SK-N-MC (cell line): ENCODE data around the gene WDR11.

Experiments used
- DNase-seq: peaks from one replicate; pipeline ENCODE4 v3.0.0-alpha.2; 2011; ENCODE audit warnings: low read depth, low spot score
- H3K27ac ChIP-seq: fragments of 200-600 bp; sonication (generic); 2 replicates; pipeline ENCODE4 v1.5.1; 2016; ENCODE audit warnings: mixed run types
- H3K36me3 ChIP-seq: fragments of 200-600 bp; sonication (generic); 2 replicates; pipeline ENCODE4 v1.6.1; 2017; ENCODE audit warnings: antibody characterized with exemption, low read length, mixed read lengths; ENCODE audit not compliant: insufficient read depth
- H3K4me3 ChIP-seq: fragments of 200-600 bp; sonication (generic); 2 replicates; pipeline ENCODE4 v1.5.1; 2016
- H3K9ac ChIP-seq: fragments of 200-600 bp; sonication (generic); 2 replicates; pipeline ENCODE4 v1.8.0; 2017; ENCODE audit warnings: mixed run types, mixed read lengths; ENCODE audit not compliant: insufficient read length
- H3K9me3 ChIP-seq: fragments of 200-600 bp; sonication (generic); 2 replicates; pipeline ENCODE4 v1.6.1; 2017; ENCODE audit warnings: low read depth, mild to moderate bottlenecking, antibody characterized with exemption, low read length, moderate library complexity, mixed read lengths
- EZH2 ChIP-seq: fragments of 200-600 bp; sonication (generic); IDR thresholded peaks from one replicate; pipeline ENCODE4 v1.6.1; 2017; ENCODE audit warnings: antibody characterized with exemption
- FOXP2 ChIP-seq: optimal IDR thresholded peaks from 2 replicates; pipeline ENCODE3; 2011; ENCODE audit warnings: mild to moderate bottlenecking, moderate library complexity; ENCODE audit not compliant: insufficient read depth; ENCODE audit errors: extremely low read length, control extremely low read depth
- POLR2AphosphoS5 ChIP-seq: IDR thresholded peaks from 2 replicates; pipeline ENCODE4 v1.6.1; 2012; ENCODE audit warnings: mild to moderate bottlenecking, low read depth, low read length, borderline replicate concordance

The WDR11 gene, protein sequence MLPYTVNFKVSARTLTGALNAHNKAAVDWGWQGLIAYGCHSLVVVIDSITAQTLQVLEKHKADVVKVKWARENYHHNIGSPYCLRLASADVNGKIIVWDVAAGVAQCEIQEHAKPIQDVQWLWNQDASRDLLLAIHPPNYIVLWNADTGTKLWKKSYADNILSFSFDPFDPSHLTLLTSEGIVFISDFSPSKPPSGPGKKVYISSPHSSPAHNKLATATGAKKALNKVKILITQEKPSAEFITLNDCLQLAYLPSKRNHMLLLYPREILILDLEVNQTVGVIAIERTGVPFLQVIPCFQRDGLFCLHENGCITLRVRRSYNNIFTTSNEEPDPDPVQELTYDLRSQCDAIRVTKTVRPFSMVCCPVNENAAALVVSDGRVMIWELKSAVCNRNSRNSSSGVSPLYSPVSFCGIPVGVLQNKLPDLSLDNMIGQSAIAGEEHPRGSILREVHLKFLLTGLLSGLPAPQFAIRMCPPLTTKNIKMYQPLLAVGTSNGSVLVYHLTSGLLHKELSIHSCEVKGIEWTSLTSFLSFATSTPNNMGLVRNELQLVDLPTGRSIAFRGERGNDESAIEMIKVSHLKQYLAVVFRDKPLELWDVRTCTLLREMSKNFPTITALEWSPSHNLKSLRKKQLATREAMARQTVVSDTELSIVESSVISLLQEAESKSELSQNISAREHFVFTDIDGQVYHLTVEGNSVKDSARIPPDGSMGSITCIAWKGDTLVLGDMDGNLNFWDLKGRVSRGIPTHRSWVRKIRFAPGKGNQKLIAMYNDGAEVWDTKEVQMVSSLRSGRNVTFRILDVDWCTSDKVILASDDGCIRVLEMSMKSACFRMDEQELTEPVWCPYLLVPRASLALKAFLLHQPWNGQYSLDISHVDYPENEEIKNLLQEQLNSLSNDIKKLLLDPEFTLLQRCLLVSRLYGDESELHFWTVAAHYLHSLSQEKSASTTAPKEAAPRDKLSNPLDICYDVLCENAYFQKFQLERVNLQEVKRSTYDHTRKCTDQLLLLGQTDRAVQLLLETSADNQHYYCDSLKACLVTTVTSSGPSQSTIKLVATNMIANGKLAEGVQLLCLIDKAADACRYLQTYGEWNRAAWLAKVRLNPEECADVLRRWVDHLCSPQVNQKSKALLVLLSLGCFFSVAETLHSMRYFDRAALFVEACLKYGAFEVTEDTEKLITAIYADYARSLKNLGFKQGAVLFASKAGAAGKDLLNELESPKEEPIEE

DNA sequence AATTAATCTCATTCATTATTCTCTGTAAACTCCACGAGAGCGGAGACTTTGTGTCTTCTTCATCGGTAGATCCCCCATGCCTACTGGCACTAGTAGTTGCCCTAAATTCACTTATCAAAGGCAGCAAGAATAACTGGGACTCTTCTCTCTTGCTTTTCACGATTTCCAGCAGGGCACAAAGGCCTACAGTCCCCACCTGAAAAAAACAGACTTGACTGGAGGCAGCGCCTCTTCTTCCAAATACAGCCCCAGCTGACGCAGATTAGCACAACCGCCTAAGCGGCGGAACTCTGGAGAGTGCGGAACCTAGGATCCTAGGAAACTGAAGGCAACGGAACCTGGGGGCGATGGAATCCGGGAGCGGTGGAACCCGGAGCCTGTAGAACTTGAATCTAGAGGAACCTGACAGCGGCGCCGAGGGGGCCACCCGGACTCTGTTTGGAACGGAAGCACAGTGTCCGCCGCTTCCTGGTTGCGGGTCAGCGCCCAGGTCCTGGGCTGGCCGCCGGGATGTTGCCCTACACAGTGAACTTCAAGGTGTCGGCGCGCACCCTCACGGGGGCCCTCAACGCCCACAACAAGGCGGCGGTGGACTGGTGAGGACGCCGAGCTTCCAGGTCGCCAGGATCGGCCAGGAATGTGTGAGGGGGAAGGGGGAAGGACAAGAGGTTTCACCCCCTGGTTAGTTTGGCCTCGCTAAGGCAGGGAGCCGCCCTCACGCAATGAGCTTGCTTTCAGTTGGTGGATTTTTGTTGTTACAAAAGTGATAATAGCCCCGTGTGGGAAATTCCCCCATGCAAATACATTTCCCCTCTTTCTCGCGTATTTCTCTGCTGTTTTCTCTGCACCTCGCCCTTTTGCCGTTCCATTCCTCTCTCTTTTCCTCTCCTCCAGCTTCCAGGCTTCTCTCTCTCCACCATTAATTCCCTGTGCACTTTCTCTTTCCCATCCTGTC lies at the start of gene WDR11:
Gene WDR11 (plus strand): TSS at position 452 of the 955 bp plus-strand sequence. CDS start 59 bp downstream, at position 511.
- Histone ChIP-seq H3K36me3 (peaks cover 4% of the 10 kb centered on the region; the same call in 1 of the 2 replicates), H3K9ac (peak within 1 kb of the TSS; percentile 84), H3K9me3 (no peaks in the 10 kb centered on the region), H3K4me3 (peak within 1 kb of the TSS; percentile 83), H3K27ac (no peak within 1 kb of the TSS)
- no peak for TF ChIP-seq EZH2
- TF ChIP-seq FOXP2 = peak; percentile 24
- peak; percentile 76 for TF ChIP-seq POLR2AphosphoS5
- peak; percentile 10 for DNase-seq

- no peaks in the 10 kb centered on the region for H3K36me3 ChIP-seq
- H3K9ac ChIP-seq = no peak overlapping the region
- no peak for DNase-seq
- TF ChIP-seq POLR2AphosphoS5 = no peak
- no peak overlapping the region for H3K27ac ChIP-seq
- no peak overlapping the region for H3K4me3 ChIP-seq
- no peaks in the 10 kb centered on the region for H3K9me3 ChIP-seq
Observed at GRCh38 chr10:120802935-120803334, 48.2 kb upstream of the WDR11 start.

- H3K4me3 ChIP-seq = no peak overlapping the region
- no peak overlapping the region for H3K9ac ChIP-seq
- no peak for TF ChIP-seq POLR2AphosphoS5
- no peak for TF ChIP-seq FOXP2
- TF ChIP-seq EZH2 = no peak
- H3K36me3 ChIP-seq = no peaks in the 10 kb centered on the region
- no peak overlapping the region for H3K27ac ChIP-seq
- no peak for DNase-seq
- H3K9me3 ChIP-seq = no peaks in the 10 kb centered on the region
Observed at GRCh38 chr10:120803972-120804371, 47.2 kb upstream of the WDR11 start.

GRCh38 chr10:120805014-120805812 lies 45.9 kb upstream of the WDR11 start:
- Histone ChIP-seq H3K36me3 (no peaks in the 10 kb centered on the region), H3K27ac (no peak overlapping the region), H3K9ac (no peak overlapping the region), H3K4me3 (no peak overlapping the region), H3K9me3 (no peaks in the 10 kb centered on the region)
- DNase-seq = no peak
- no peak for TF ChIP-seq POLR2AphosphoS5
- no peak for TF ChIP-seq FOXP2
- no peak for TF ChIP-seq EZH2

GRCh38 chr10:120806081-120806480 lies 45.1 kb upstream of the WDR11 start:
- Histone ChIP-seq H3K27ac (no peak overlapping the region), H3K36me3 (no peaks in the 10 kb centered on the region), H3K9me3 (no peaks in the 10 kb centered on the region), H3K9ac (no peak overlapping the region), H3K4me3 (no peak overlapping the region)
- DNase-seq = no peak
- no peak for TF ChIP-seq EZH2
- TF ChIP-seq FOXP2 = no peak
- TF ChIP-seq POLR2AphosphoS5 = no peak

DNA sequence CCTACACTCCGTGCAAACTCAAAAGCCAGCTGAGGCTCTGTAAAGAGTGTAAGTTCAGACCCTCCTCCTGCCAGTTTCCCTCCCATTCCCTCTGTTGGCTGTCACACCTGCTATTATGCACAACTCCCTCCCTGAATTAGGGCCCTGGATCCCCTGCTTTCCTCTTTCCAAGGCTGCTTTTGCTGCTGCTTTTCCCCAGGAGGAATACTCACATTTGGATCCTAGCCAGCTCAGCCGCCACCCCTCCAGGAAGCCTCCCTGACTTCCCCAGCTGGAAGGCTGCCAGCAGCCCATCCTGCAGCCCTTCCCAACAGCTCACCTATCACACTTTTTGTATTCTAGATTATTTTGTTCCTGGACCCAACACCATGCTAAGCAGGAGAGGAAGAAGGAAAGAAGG lies 40.9 kb upstream of the WDR11 start:
- no peak overlapping the region for H3K4me3 ChIP-seq
- no peak overlapping the region for H3K9ac ChIP-seq
- no peak overlapping the region for H3K27ac ChIP-seq
- no peaks in the 10 kb centered on the region for H3K9me3 ChIP-seq
- no peak for DNase-seq
- H3K36me3 ChIP-seq = no peaks in the 10 kb centered on the region
- no peak for TF ChIP-seq EZH2
- no peak for TF ChIP-seq POLR2AphosphoS5
- TF ChIP-seq FOXP2 = no peak

GRCh38 chr10:120813085-120813484 lies 38.1 kb upstream of the WDR11 start:
- Histone ChIP-seq H3K4me3 (no peak overlapping the region), H3K27ac (no peak overlapping the region), H3K36me3 (no peaks in the 10 kb centered on the region), H3K9me3 (no peaks in the 10 kb centered on the region), H3K9ac (no peak overlapping the region)
- DNase-seq = no peak
- TF ChIP-seq EZH2 (no peak), FOXP2 (no peak), POLR2AphosphoS5 (no peak)
